HepG2 (cell line): ENCODE data around the gene M1AP. TPM values are rescaled to one million over a fixed set of nuclear protein-coding genes. Genes with fewer than 3 reads are reported as not detected.

Source experiments
- ATAC-seq: fragments of 200-7000 bp; cut with Tn5 transposase; 3 replicates; pipeline ENCODE4 v1.9.1; 2020; ENCODE audit warnings: mild to moderate bottlenecking, moderate library complexity
- BruUV-seq: library from RNA; stranded (reverse); fragments of 400-500 nt; replicated peaks from 2 replicates; lab custom pipeline; 2021; lab: Mats Ljungman, UMichigan
- CTCF ChIA-PET: fragments of 300-600 bp; formaldehyde crosslinking; extraction: SDS; loops from one replicate; lab custom pipeline; 2021; ENCODE audit warnings: low total read pairs, inconsistent platforms, low intra/inter-chr PET ratio; lab: Yijun Ruan, JAX
- POLR2A ChIA-PET: fragments of 350-600 bp; sonication (Branson Sonifier 250); formaldehyde crosslinking; loops from one replicate; lab custom pipeline; 2020; ENCODE audit warnings: antibody characterized with exemption, inconsistent platforms; lab: Yijun Ruan, JAX
- DNase-seq: peaks from one replicate; pipeline ENCODE4 v3.0.0-alpha.2; 2015; ENCODE audit warnings: low spot score
- FAIRE-seq: peaks from 3 replicates; lab custom pipeline; 2011; peaks lifted over from hg19 to GRCh38; lab: Jason Lieb, UNC
- H2AFZ ChIP-seq: one replicate; pipeline ENCODE4 v1.6.1; 2011; ENCODE audit warnings: low read length, inconsistent platforms
- H3K27ac ChIP-seq: fragments of 300-600 bp; 3 replicates; pipeline ENCODE4 v1.8.0; 2011; ENCODE audit warnings: mixed run types, mild to moderate bottlenecking, mixed read lengths, low read length, inconsistent platforms; ENCODE audit not compliant: insufficient read depth; ENCODE audit errors: extremely low read length
- H3K27me3 ChIP-seq, 2 experiments: fragments of 200-600 bp in 1 of 2; 2 replicates in 1 of 2; 3 replicates in 1 of 2; pipeline versions ENCODE4 v1.6.0 to v1.8.0; 2011; ENCODE audit warnings: low read length in 2 of 2, mild to moderate bottlenecking in 2 of 2, moderate library complexity in 2 of 2, inconsistent platforms in 1 of 2; ENCODE audit not compliant: insufficient read depth in 2 of 2, control insufficient read depth in 1 of 2
- H3K36me3 ChIP-seq, 2 experiments: fragments of 200-600 bp in 1 of 2; replicated peaks in 1 of 2; 2 replicates in 1 of 2; 3 replicates in 1 of 2; pipeline versions ENCODE4 v1.5.1 to v1.8.0; 2011; ENCODE audit warnings: low read length in 2 of 2, inconsistent platforms in 1 of 2; ENCODE audit not compliant: insufficient read depth in 2 of 2, control insufficient read depth in 1 of 2
- H3K4me1 ChIP-seq: 2 replicates; pipeline ENCODE4 v1.5.1; 2012; ENCODE audit warnings: low read length, inconsistent platforms; ENCODE audit not compliant: insufficient read depth
- H3K4me2 ChIP-seq: 2 replicates; pipeline ENCODE4 v1.6.0; 2011; ENCODE audit warnings: low read depth, low read length, inconsistent platforms
- H3K4me3 ChIP-seq, 3 experiments: fragments of 200-600 bp in 1 of 3; sonication (generic), shearing (Covaris generic) in 1 of 3; replicated peaks in 1 of 3; 2 replicates each; pipeline ENCODE4 v1.5.1; 2011 to 2016; ENCODE audit warnings: low read length in 3 of 3, inconsistent platforms in 2 of 3, low read depth in 2 of 3, mild to moderate bottlenecking in 2 of 3, control low read depth in 1 of 3, mixed read lengths in 1 of 3; ENCODE audit not compliant: insufficient read depth in 1 of 3
- H3K79me2 ChIP-seq: one replicate; pipeline ENCODE4 v1.6.1; 2011; ENCODE audit warnings: low read length, inconsistent platforms; ENCODE audit not compliant: insufficient read depth
- H3K9ac ChIP-seq: 2 replicates; pipeline ENCODE4 v1.6.0; 2011; ENCODE audit warnings: mild to moderate bottlenecking, low read depth, low read length, inconsistent platforms; ENCODE audit not compliant: insufficient read depth
- H3K9me3 ChIP-seq: 2 replicates; pipeline ENCODE4 v1.5.1; 2012; ENCODE audit warnings: mild to moderate bottlenecking, low read length
- H4K20me1 ChIP-seq: 2 replicates; pipeline ENCODE4 v1.6.0; 2011; ENCODE audit warnings: inconsistent platforms, mild to moderate bottlenecking, low read length, moderate library complexity; ENCODE audit not compliant: insufficient read depth
- ATM ChIP-seq: fragments of 450-650 bp; IDR thresholded peaks from 2 replicates; pipeline ENCODE4 v1.7.1; 2017; ENCODE audit warnings: mild to moderate bottlenecking, borderline replicate concordance
- EHMT2 ChIP-seq: fragments of 200-600 bp; sonication (generic); IDR thresholded peaks from 2 replicates; pipeline ENCODE4 v1.7.0; 2017; ENCODE audit warnings: antibody characterized with exemption, low read depth, low read length, borderline replicate concordance
- HIC2 ChIP-seq: sonication (generic); formaldehyde crosslinking; IDR thresholded peaks from 2 replicates; pipeline ENCODE4 v1.9.0; 2022; ENCODE audit warnings: low read depth, missing genetic modification reagents
- KDM5A ChIP-seq: fragments of 200-600 bp; sonication (generic); IDR thresholded peaks from 2 replicates; pipeline ENCODE4 v1.7.0; 2018; ENCODE audit warnings: antibody characterized with exemption, mild to moderate bottlenecking, low read length, borderline replicate concordance
- NFIC ChIP-seq: IDR thresholded peaks from 2 replicates; pipeline ENCODE4 v1.6.1; 2012; ENCODE audit warnings: mild to moderate bottlenecking, low read length, inconsistent platforms
- NFYC ChIP-seq: IDR thresholded peaks from 2 replicates; pipeline ENCODE4 v1.6.1; 2016; ENCODE audit warnings: missing genetic modification reagents, missing compliant biosample characterization
- ZNF672 ChIP-seq: sonication (generic); formaldehyde crosslinking; IDR thresholded peaks from 2 replicates; pipeline ENCODE4 v1.8.1; 2022; ENCODE audit warnings: missing genetic modification reagents
- ZSCAN22 ChIP-seq: sonication (generic); formaldehyde crosslinking; IDR thresholded peaks from 2 replicates; pipeline ENCODE4 v1.4.0; 2020; ENCODE audit warnings: mild to moderate bottlenecking, missing genetic modification reagents
- WGBS: methylation state at CpG from one replicate; pipeline ENCODE4 v1.1.6; 2017; ENCODE audit warnings: low lambda C conversion rate; 5-methylcytosine and 5-hydroxymethylcytosine counted together
- in situ Hi-C: cut with HindIII; loops from 2 replicates; pipeline ENCODE4 v1.10.0; 2017; ENCODE audit warnings: low pct_unique_long_range_greater_than_20kb; ENCODE audit not compliant: extremely low pct_ligation_motif_present
- intact Hi-C: fragments of 100-400 bp; cut with micrococcal nuclease; formaldehyde crosslinking; loops from one replicate; pipeline ENCODE4 v1.10.0; 2022; ENCODE audit not compliant: unreplicated experiment
- polyA plus RNA-seq, 8 experiments: library from polyadenylated mRNA; depleted of rRNA in 3 of 8; stranded (reverse) in 7 of 8; unstranded in 1 of 8; fragments of >200 nt; fragmentation: Illumina TruSeq in 4 of 8; extraction: Trizol in 4 of 8; gene quantifications; 2 replicates each; pipeline versions ENCODE4 v1.2.1 to v1.2.3, GENCODE V29; 2011 to 2016; ENCODE audit warnings: low read depth in 4 of 8, missing spikeins in 1 of 8, mixed read lengths in 1 of 8; ENCODE audit not compliant: insufficient read depth in 1 of 8
- total RNA-seq, 5 experiments: library from RNA; depleted of rRNA; stranded (reverse); fragments of >200 nt; fragmentation: Illumina TruSeq; extraction: Trizol; gene quantifications; 2 replicates each; pipeline ENCODE4 v1.2.3, GENCODE V29; 2016; ENCODE audit warnings: low read depth in 1 of 5

Gene M1AP
- total and polyA plus RNA-seq, 2 of the 13 experiments (the other 11 are each of a cell fraction or from before 2014, with no cell fraction given) = not detected

GRCh38 chr2:74559912-74560311 is 88.2 kb downstream of the M1AP start:
- Histone ChIP-seq H3K27me3 (peaks cover 6 to 56% of the 10 kb centered on the region in 2 experiments; a peak in 4 of 5 replicates), H3K36me3 (no peaks in the 10 kb centered on the region), H3K79me2 (no peaks in the 10 kb centered on the region)
- in situ Hi-C loops = no loop called here
- WGBS = 50% methylated on average over 5 of the region's 5 CpGs
- no peak for TF ChIP-seq ZSCAN22 (CRISPR knock-in tag)
- no peak for TF ChIP-seq ZNF672
- no peak for TF ChIP-seq NFIC
- no peak for TF ChIP-seq EHMT2
- TF ChIP-seq NFYC (CRISPR knock-in tag) = no peak
- no peak for TF ChIP-seq ATM
- no peak for TF ChIP-seq KDM5A
- TF ChIP-seq HIC2 (CRISPR knock-in tag) = no peak
- TF ChIP-seq, all 625 proteins: peak for 0
- ChIA-PET CTCF (no interaction called here), POLR2A (no interaction called here)
- Histone ChIP-seq H4K20me1 (no peaks in the 10 kb centered on the region), H3K4me1 (peaks cover 26% of the 10 kb centered on the region), H3K4me2 (no peak overlapping the region), H3K27ac (no peak overlapping the region), H2AFZ (no peak overlapping the region), H3K4me3 (no peak overlapping the region), H3K9me3 (no peaks in the 10 kb centered on the region), H3K9ac (no peak overlapping the region)
- no peak for ATAC-seq
- intact Hi-C loops = no loop called here
- no TSS peak for BruUV-seq
- FAIRE-seq = no peak
- DNase-seq = no peak
